Measurements from ENCODE around the gene PSMD8.

PSMD8 gene

GRCh38 chr19:38429055-38429810 lies 54.9 kb downstream of the PSMD8 start:
- TF ChIP-seq CTCF (conservative IDR thresholded peaks at IDR 0.05; ENCODE audit: low read length): no peak
- Histone ChIP-seq H2AFZ (ENCODE audit: low read length) (no peak overlapping the region), H3K4me2 (ENCODE audit: low read depth, low read length, poor library complexity, severe bottlenecking) (no peak overlapping the region), H3K27me3 (ENCODE audit: insufficient read depth, low read length, poor library complexity, severe bottlenecking) (no peaks in the 10 kb centered on the region), H4K20me1 (ENCODE audit: insufficient read depth, low read length, poor library complexity, severe bottlenecking) (no peaks in the 10 kb centered on the region), H3K9me3 (ENCODE audit: insufficient read depth, low read depth, low read length) (no peaks in the 10 kb centered on the region), H3K9me2 (replicated peaks; ENCODE audit: low read depth, low read length) (no peaks in the 10 kb centered on the region), H3K79me2 (ENCODE audit: insufficient read depth, low read length) (no peaks in the 10 kb centered on the region), H3K4me1 (ENCODE audit: insufficient read depth, low read length, poor library complexity, severe bottlenecking) (peaks cover 19% of the 10 kb centered on the region), H3K4me3 (ENCODE audit: low read length, poor library complexity, severe bottlenecking) (no peak overlapping the region), H3K9ac (ENCODE audit: low read depth, low read length, poor library complexity, severe bottlenecking) (no peak overlapping the region), H3F3A (ENCODE audit: low read depth) (no peaks in the 10 kb centered on the region), H3K36me3 (ENCODE audit: insufficient read depth, low read length) (no peaks in the 10 kb centered on the region)

GRCh38 chr19:38429811-38430156 lies 55.4 kb downstream of the PSMD8 start:
- no peak for TF ChIP-seq CTCF (conservative IDR thresholded peaks at IDR 0.05; ENCODE audit: low read length)
- TF ChIP-seq EZH2phosphoT487 (IDR thresholded peaks at IDR 0.05; ENCODE audit: borderline replicate concordance): no peak
- Histone ChIP-seq H3K4me2 (ENCODE audit: low read depth, low read length, poor library complexity, severe bottlenecking) (no peak overlapping the region), H3K9me2 (replicated peaks; ENCODE audit: low read depth, low read length) (no peaks in the 10 kb centered on the region), H3F3A (ENCODE audit: low read depth) (no peaks in the 10 kb centered on the region), H3K9ac (ENCODE audit: low read depth, low read length, poor library complexity, severe bottlenecking) (no peak overlapping the region), H2AFZ (ENCODE audit: low read length) (no peak overlapping the region), H3K36me3 (ENCODE audit: insufficient read depth, low read length) (no peaks in the 10 kb centered on the region), H3K9me3 (ENCODE audit: insufficient read depth, low read depth, low read length) (no peaks in the 10 kb centered on the region), H3K4me1 (ENCODE audit: insufficient read depth, low read length, poor library complexity, severe bottlenecking) (peaks cover 19% of the 10 kb centered on the region), H3K27me3 (ENCODE audit: insufficient read depth, low read length, poor library complexity, severe bottlenecking) (no peaks in the 10 kb centered on the region), H3K79me2 (ENCODE audit: insufficient read depth, low read length) (no peaks in the 10 kb centered on the region), H3K4me3 (ENCODE audit: low read length, poor library complexity, severe bottlenecking) (no peak overlapping the region), H4K20me1 (ENCODE audit: insufficient read depth, low read length, poor library complexity, severe bottlenecking) (no peaks in the 10 kb centered on the region)

GRCh38 chr19:38430931-38431330 lies 56.6 kb downstream of the PSMD8 start:
- Histone ChIP-seq H3K36me3 (ENCODE audit: insufficient read depth, low read length) (no peaks in the 10 kb centered on the region), H3K9ac (ENCODE audit: low read depth, low read length, poor library complexity, severe bottlenecking) (no peak overlapping the region), H3K4me2 (ENCODE audit: low read depth, low read length, poor library complexity, severe bottlenecking) (no peak overlapping the region), H2AFZ (ENCODE audit: low read length) (no peak overlapping the region), H3K79me2 (ENCODE audit: insufficient read depth, low read length) (no peaks in the 10 kb centered on the region), H4K20me1 (ENCODE audit: insufficient read depth, low read length, poor library complexity, severe bottlenecking) (no peaks in the 10 kb centered on the region), H3K27me3 (ENCODE audit: insufficient read depth, low read length, poor library complexity, severe bottlenecking) (no peaks in the 10 kb centered on the region), H3K4me1 (ENCODE audit: insufficient read depth, low read length, poor library complexity, severe bottlenecking) (peaks cover 10% of the 10 kb centered on the region), H3K4me3 (ENCODE audit: low read length, poor library complexity, severe bottlenecking) (no peak overlapping the region), H3K9me2 (replicated peaks; ENCODE audit: low read depth, low read length) (no peaks in the 10 kb centered on the region), H3K9me3 (ENCODE audit: insufficient read depth, low read depth, low read length) (no peaks in the 10 kb centered on the region), H3F3A (ENCODE audit: low read depth) (no peaks in the 10 kb centered on the region)
- TF ChIP-seq EZH2phosphoT487 (IDR thresholded peaks at IDR 0.05; ENCODE audit: borderline replicate concordance) (no peak), CTCF (conservative IDR thresholded peaks at IDR 0.05; ENCODE audit: low read length) (no peak)
